Ammon's horn (tissue), 1 donor: Measurements from ENCODE around the gene HYLS1.
"Not testable (repeated sequence)": the region's sequence is repeated elsewhere in the genome, so short reads cannot be mapped to it uniquely, and the experiment has no call there.

Experiments
- DNase-seq: peaks from one replicate; pipeline ENCODE4 v3.0.0-alpha.2; 2016; ENCODE audit warnings: low spot score

The HYLS1 gene, protein sequence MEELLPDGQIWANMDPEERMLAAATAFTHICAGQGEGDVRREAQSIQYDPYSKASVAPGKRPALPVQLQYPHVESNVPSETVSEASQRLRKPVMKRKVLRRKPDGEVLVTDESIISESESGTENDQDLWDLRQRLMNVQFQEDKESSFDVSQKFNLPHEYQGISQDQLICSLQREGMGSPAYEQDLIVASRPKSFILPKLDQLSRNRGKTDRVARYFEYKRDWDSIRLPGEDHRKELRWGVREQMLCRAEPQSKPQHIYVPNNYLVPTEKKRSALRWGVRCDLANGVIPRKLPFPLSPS

DNA sequence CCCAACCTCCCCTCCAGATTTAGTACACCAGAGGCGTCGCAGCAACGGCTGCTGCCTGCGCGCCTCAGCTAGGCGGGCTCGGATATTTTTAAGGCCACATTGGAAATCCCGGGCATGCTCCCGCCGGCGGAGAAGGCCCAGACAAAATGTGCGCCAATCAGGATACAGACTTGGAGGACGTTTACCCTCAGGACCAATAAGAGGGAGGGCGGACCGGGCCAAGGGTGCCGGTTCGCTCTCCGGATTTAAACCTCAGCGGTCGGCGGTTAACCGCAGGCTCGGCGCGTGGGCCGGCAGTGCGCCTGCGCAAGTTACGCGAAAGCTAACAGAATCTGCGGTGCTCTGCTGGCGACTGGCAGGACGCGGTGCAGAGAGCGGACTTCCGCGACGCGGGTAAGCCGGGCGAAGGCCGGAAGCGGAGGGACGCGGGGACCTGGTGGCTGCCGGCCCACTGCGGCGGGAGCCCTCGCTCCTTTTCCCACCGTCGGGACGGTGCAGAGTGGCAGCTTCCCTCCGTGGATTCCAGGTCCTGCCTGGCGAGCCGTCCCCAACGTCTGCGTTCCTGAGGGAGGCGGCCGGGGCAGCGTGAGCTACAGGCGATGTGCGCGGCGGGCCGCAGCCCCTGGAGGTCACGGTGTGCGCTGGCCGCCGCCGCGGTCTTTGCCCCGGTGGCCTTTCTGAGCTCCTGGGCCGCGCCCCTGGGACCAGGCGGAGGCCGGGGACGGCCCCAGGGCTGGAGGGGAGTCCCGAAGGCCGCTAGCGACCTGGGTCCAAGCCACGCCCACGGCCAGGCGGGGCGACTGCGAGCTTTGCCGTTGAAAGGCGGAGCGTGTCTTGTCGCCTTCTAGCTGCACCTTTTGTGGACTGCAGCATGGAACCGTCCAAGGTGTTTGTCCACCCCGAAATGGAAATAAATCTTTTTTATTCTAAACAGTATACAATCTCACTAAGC is at the start of gene HYLS1:
Gene HYLS1, plus strand, starts transcription at position 296 of the 952 bp plus-strand sequence. CDS start 11,701 bp downstream, outside the sequence.
- DNase-seq, result peak; percentile 96

GRCh38 chr11:125842321-125842948 is 45.0 kb upstream of the HYLS1 start:
- DNase-seq, result peak; percentile 12

DNA sequence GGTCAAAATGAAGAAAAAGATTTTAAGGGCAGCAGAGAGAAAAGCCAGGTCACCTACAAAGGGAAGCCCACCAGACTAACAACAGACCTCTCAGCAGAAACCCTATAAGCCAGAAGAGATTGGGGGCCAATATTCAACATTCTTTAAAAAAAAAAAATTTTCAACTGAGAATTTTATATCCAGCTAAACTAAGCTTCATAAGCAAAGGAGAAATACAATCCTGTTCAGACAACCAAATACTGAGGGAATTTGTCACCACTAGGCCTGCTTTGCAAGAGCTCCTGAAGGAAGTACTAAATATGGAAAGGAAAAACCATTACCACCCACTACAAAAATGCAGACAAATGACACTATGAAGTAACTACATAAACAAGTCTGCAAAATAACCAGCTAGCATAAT is 41.3 kb upstream of the HYLS1 start:
- no peak for DNase-seq

- DNase-seq, result not testable (repeated sequence)
Measured at GRCh38 chr11:125857670-125858069, 29.8 kb upstream of the HYLS1 start.

GRCh38 chr11:125862786-125863185 is 24.7 kb upstream of the HYLS1 start:
- not testable (repeated sequence) for DNase-seq

GRCh38 chr11:125865354-125865753 is 22.1 kb upstream of the HYLS1 start:
- DNase-seq, result not testable (repeated sequence)

GRCh38 chr11:125869521-125869920 is 17.9 kb upstream of the HYLS1 start:
- no peak for DNase-seq

DNA sequence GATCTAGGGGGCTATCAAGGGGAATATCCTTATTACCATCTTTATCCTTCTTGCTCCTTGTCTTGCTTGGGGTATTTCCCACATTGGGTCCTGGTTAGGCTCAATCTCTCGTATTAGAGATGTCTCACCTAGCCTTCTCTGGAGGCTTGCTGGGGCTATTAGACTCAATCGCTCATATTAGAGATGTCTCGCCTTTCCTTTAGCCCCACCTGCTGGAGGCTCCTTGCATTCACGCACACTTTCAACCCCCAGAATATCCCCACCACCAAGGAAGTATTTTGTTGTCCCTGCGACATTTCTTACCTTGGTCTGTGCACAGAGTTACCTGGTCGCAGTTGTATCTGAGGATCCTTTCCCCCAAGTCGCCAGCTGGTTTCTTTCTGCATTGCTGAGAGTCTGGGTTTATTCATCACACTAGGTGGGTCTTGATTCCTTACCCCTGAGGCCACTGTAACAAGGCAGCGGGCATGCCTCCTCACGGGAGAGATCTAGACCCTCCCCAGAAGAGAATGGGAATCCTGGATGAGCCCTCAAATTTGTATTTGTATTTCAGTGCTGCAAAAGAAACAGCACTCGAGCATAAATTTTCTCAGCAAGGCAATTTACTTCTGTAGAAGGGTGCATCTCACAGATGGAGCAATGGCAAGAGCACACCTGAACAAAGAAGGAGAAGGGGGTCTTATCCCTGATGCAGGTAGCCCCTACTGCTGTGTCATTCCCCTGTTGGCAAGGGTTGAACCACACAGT is 15.9 kb upstream of the HYLS1 start:
- DNase-seq, result peak; percentile 14

GRCh38 chr11:125872138-125872491 is 15.4 kb upstream of the HYLS1 start:
- DNase-seq, result no peak

DNA sequence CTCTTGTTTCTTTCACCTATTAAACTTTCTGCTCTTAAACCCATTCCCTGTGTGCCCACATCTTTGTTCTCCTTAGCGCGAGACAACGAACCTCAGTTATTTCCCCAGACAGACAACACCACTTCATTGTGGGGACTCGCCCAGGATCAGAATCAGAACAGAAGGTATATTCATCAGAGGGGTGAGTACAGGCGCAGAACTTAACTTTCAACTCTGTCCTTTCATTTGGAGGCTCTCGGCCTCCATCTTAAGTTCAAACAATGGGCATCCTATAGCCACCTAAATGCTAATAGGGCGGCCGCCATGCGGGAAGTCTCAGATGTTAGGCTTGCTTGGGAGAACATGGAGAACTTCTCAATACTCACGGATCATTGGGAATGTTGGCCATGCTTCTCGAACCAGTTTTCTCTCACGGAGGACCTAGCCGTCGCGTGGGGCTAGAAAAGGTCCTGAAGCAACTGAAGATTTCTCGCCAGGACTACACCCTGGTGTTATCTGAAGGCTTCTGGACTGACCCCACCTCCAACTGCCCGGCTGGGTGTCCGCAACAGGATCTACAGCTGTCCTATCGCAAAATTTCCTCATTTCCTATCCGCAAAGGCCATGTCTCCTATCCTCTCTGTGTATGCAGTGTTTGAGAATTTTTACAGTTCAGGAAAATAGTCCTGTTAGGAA is 13.4 kb upstream of the HYLS1 start:
- DNase-seq, result no peak

DNA sequence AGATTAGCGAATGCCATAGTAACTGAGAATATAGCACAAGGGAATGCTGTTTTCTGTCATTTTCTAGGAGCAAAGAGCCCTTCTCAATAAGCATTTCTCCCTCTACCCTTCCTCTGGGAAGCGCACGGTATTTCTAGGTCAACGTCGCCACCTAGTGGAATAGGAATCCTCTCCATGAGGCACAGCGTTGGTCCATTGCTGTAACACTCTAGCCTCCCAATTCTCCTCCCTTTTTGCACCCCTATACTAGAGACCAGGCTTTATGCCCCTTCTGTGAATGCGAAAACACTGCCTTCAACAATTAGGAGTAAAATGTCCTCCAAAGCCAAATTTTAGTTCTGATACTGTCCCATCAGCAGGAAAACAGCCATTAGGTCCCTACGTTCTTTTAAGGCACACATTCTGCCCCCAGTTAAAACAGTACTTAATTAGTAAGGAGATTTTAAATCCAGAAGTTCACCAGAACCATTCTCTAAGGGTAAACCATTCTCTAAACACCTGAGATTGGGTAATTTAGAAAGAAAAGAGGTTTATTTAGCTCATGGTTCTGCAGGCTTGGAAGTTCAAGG is 12.8 kb upstream of the HYLS1 start:
- peak; percentile 88 for DNase-seq

DNA sequence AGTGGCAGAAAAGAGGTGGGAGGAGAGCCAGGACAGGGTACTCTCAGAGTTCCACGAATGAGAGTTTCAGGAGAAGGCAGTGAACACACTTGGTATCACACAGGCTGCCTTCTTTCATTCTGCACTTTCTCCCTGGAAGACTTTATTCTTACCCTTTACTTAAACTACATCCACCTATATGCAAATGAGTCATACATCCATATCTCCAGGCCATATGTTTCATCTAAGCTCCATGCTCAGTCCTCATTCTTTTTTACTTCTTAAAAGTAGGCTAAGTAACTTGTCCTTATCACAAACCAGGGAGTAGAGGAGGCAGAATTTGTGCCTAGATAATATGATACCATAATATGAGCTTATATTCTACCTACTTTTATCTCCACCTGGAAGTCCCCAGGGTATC is 6.2 kb upstream of the HYLS1 start:
- no peak for DNase-seq

DNA sequence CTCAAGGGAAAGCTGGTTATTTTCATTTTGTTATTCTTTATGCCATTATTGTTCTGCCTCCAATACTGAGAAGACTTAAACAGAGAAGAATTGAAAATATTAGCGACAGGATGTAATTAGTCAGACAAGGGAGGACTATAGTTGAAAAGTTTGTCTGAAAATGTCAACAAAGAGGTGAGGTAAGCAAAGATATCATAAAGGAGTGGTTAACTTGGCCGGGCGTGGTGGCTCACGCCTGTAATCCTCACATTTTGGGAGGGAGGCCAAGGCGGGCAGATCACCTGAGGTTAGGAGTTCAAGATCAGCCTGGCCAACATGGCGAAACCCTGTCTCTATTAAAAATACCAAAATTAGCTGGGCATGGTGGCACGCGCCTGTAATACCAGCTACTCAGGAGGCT is 4.1 kb upstream of the HYLS1 start:
- no peak for DNase-seq

- peak; percentile 44 for DNase-seq
Measured at GRCh38 chr11:125886997-125887372, 483 bp upstream of the HYLS1 start.

DNA sequence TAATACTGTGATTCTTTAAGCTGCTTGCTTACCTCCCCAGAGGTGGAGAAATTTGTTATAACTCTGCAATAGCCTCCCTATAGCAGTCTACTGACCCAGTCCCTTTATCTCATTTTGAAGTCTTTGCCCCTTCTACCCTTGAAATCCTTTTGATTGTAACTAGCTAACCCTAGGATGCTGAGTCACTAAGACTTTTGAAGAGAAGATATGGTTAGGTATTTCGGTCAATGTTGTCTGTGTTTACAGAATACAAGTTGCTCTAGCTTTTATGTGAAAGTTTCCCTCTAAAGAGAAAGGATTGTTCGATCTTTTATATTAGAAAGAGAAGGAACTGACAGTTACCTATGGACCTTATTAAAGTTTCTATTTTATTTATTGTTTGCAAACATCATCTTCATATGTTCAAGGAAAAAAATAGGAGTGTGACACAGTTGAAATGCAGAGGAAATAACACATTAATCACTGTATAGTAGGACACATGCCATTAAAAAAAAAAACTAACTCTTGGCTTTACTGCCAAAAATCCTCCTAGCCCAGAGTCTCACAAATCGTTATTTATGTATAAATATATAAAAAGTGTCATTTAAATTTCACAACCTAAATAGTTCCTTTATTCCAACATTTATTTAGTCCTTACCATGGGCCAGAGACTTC is 3.1 kb downstream of the HYLS1 start:
- no peak for DNase-seq

DNA sequence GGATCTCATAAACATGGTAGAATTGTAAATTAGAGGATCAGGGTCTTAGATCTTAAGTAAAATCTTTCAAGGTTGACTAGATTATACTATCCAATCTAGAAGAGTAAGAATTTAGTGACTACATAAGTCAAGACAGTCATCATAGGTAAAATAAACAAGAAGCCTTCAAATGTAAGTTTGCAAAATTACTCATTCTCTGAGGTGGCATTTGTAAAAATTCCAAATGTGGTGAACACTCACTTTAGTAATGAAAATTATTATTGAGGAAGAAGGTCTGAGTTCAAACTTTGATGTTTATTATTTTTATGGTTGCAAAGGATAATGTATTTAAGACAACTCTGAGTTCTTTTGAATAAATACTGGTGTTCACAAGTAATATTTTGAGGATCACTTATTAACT is 4.6 kb downstream of the HYLS1 start:
- DNase-seq, result no peak

DNA sequence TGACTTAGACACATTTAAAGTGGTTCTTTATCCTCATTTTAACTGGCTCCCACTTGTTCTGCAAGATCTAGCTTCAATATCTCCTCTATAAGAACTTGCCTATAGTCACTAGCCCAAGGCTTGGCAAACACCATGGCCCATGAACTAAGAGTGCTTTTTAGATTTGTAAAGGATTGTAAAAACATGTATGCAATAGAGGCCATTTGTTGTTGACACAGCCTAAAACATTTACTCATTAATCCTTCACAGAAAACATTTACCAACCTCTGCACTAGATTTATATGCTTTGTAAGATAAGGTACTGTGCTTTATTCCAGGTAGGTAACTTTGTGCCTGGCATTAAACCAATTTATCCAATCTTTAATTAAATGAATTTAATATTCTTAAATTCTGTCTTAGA is 5.5 kb downstream of the HYLS1 start:
- no peak for DNase-seq

GRCh38 chr11:125901872-125902271 is 14.4 kb downstream of the HYLS1 start:
- no peak for DNase-seq

DNA sequence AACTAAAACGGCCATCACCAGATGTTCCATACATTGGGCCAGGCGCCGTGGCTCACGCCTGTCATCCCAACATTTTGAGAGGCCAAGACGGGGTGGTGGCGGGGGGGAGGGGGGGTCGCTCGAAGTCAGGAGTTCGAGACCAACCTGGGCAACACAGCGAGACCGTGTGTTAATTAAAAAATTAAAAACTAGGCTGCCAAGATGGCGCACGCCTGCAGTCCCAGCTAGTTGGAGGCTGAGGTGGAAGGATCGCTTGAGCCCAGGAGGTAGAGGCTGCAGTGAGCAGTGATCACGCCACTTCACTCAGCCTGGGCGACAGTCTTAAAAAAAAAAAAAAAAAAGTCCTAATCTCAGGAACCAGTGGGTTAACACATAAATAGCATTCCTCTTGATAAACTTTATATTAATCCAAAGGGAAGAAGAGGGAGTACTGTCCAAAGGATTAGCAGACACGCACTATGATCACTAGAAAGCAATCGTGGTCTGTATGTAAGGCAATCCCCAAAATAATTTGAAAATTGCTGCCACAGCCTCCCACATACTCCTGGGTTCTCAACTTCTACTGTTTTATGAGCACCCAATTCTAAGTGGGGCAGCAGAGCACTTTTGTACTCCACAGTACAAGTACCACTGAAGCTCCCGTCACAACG is 14.9 kb downstream of the HYLS1 start:
- no peak for DNase-seq
